ENCODE results near the gene MEN1.

The MEN1 gene

GRCh38 chr11:64845129-64845775 is 34.9 kb upstream of the MEN1 start:
- FAIRE-seq: no peak

GRCh38 chr11:64844330-64845128 is 34.2 kb upstream of the MEN1 start, which contains the start of gene CDC42BPG:
Gene CDC42BPG (minus strand): TSS chr11:64844653. CDS start chr11:64844569, 84 bp downstream.
- FAIRE-seq: no peak

GRCh38 chr11:64843686-64844329 is 33.5 kb upstream of the MEN1 start:
- no peak for FAIRE-seq

- no peak for FAIRE-seq
These were observed 32.7 kb upstream of the MEN1 start for GRCh38 chr11:64842851-64843685.

GRCh38 chr11:64842366-64842759 is 32.0 kb upstream of the MEN1 start:
- no peak for FAIRE-seq

- FAIRE-seq: no peak
These were observed 31.4 kb upstream of the MEN1 start for GRCh38 chr11:64841592-64842365.

- no peak for FAIRE-seq
These were observed 29.8 kb upstream of the MEN1 start for GRCh38 chr11:64839887-64840782.

- FAIRE-seq: no peak
These were observed 29.0 kb upstream of the MEN1 start for GRCh38 chr11:64839335-64839734.

GRCh38 chr11:64838600-64839334 is 28.4 kb upstream of the MEN1 start:
- no peak for FAIRE-seq

- FAIRE-seq: no peak
These were observed 27.6 kb upstream of the MEN1 start for GRCh38 chr11:64837887-64838351.

GRCh38 chr11:64836448-64837072 is 26.2 kb upstream of the MEN1 start:
- no peak for FAIRE-seq

- no peak for FAIRE-seq
These were observed 25.5 kb upstream of the MEN1 start for GRCh38 chr11:64835616-64836447.

- no peak for FAIRE-seq
These were observed 24.6 kb upstream of the MEN1 start for GRCh38 chr11:64834723-64835615.

- no peak for FAIRE-seq
These were observed 23.8 kb upstream of the MEN1 start for GRCh38 chr11:64834031-64834722.

GRCh38 chr11:64833509-64833908 is 23.2 kb upstream of the MEN1 start:
- no peak for FAIRE-seq

GRCh38 chr11:64833198-64833502 is 22.8 kb upstream of the MEN1 start:
- no peak for FAIRE-seq

Data from A204.1 (cell line).